ENCODE data around the gene NBEA. TPM values are rescaled to one million over a fixed set of nuclear protein-coding genes. Genes with fewer than 3 reads are reported as not detected.

NBEA gene
- total RNA-seq, 1 experiment from 2014 or later, result 0.51 TPM

GRCh38 chr13:35293579-35294226 is 351.6 kb downstream of the NBEA start:
- no peak for DNase-seq (ENCODE audit: low read depth)
- in situ Hi-C loops (cut with HindIII; ENCODE audit: low pct_unique_long_range_greater_than_20kb, low sequenced_read_pairs), result no loop called here

GRCh38 chr13:35309706-35310105 is 367.6 kb downstream of the NBEA start:
- DNase-seq (ENCODE audit: low read depth), result no peak
- in situ Hi-C loops (cut with HindIII; ENCODE audit: low pct_unique_long_range_greater_than_20kb, low sequenced_read_pairs), result no loop called here

GRCh38 chr13:35332134-35332533 is 390.1 kb downstream of the NBEA start:
- DNase-seq (ENCODE audit: low read depth), result no peak
- in situ Hi-C loops (cut with HindIII; ENCODE audit: low pct_unique_long_range_greater_than_20kb, low sequenced_read_pairs), result no loop called here

GRCh38 chr13:35333157-35333556 is 391.1 kb downstream of the NBEA start:
- in situ Hi-C loops (cut with HindIII; ENCODE audit: low pct_unique_long_range_greater_than_20kb, low sequenced_read_pairs), result no loop called here

GRCh38 chr13:35342440-35342839 is 400.4 kb downstream of the NBEA start:
- DNase-seq (ENCODE audit: low read depth), result no peak
- in situ Hi-C loops (cut with HindIII; ENCODE audit: low pct_unique_long_range_greater_than_20kb, low sequenced_read_pairs), result no loop called here

More at GRCh38 chr13:35333157-35333556, 391.1 kb downstream of the NBEA start:
- DNase-seq (ENCODE audit: low read depth), result no peak

GRCh38 chr13:35343417-35343816 is 401.3 kb downstream of the NBEA start:
- in situ Hi-C loops (cut with HindIII; ENCODE audit: low pct_unique_long_range_greater_than_20kb, low sequenced_read_pairs), result no loop called here
- DNase-seq (ENCODE audit: low read depth), result no peak

GRCh38 chr13:35345992-35346391 is 403.9 kb downstream of the NBEA start:
- no peak for DNase-seq (ENCODE audit: low read depth)
- in situ Hi-C loops (cut with HindIII; ENCODE audit: low pct_unique_long_range_greater_than_20kb, low sequenced_read_pairs), result no loop called here

GRCh38 chr13:35346494-35346893 is 404.4 kb downstream of the NBEA start:
- in situ Hi-C loops (cut with HindIII; ENCODE audit: low pct_unique_long_range_greater_than_20kb, low sequenced_read_pairs), result no loop called here
- DNase-seq (ENCODE audit: low read depth), result no peak

- in situ Hi-C loops (cut with HindIII; ENCODE audit: low pct_unique_long_range_greater_than_20kb, low sequenced_read_pairs), result no loop called here
- no peak for DNase-seq (ENCODE audit: low read depth)
Observed at GRCh38 chr13:35347679-35348205, 405.7 kb downstream of the NBEA start.

- DNase-seq (ENCODE audit: low read depth), result no peak
- in situ Hi-C loops (cut with HindIII; ENCODE audit: low pct_unique_long_range_greater_than_20kb, low sequenced_read_pairs), result no loop called here
Observed at GRCh38 chr13:35349052-35349451, 407.0 kb downstream of the NBEA start.

GRCh38 chr13:35349673-35350278 is 407.7 kb downstream of the NBEA start:
- DNase-seq (ENCODE audit: low read depth), result peak; percentile 22

GRCh38 chr13:35354285-35354684 is 412.2 kb downstream of the NBEA start:
- in situ Hi-C loops (cut with HindIII; ENCODE audit: low pct_unique_long_range_greater_than_20kb, low sequenced_read_pairs), result no loop called here
- DNase-seq (ENCODE audit: low read depth), result no peak

More at GRCh38 chr13:35349673-35350278, 407.7 kb downstream of the NBEA start:
- in situ Hi-C loops (cut with HindIII; ENCODE audit: low pct_unique_long_range_greater_than_20kb, low sequenced_read_pairs), result no loop called here

- in situ Hi-C loops (cut with HindIII; ENCODE audit: low pct_unique_long_range_greater_than_20kb, low sequenced_read_pairs), result no loop called here
- DNase-seq (ENCODE audit: low read depth), result no peak
Observed at GRCh38 chr13:35354882-35355281, 412.8 kb downstream of the NBEA start.

- in situ Hi-C loops (cut with HindIII; ENCODE audit: low pct_unique_long_range_greater_than_20kb, low sequenced_read_pairs), result no loop called here
- no peak for DNase-seq (ENCODE audit: low read depth)
Observed at GRCh38 chr13:35356572-35356971, 414.5 kb downstream of the NBEA start.

GRCh38 chr13:35365883-35366282 is 423.8 kb downstream of the NBEA start:
- in situ Hi-C loops (cut with HindIII; ENCODE audit: low pct_unique_long_range_greater_than_20kb, low sequenced_read_pairs), result no loop called here
- DNase-seq (ENCODE audit: low read depth), result no peak

- in situ Hi-C loops (cut with HindIII; ENCODE audit: low pct_unique_long_range_greater_than_20kb, low sequenced_read_pairs), result no loop called here
- no peak for DNase-seq (ENCODE audit: low read depth)
Observed at GRCh38 chr13:35367586-35367985, 425.5 kb downstream of the NBEA start.

GRCh38 chr13:35378939-35379338 is 436.9 kb downstream of the NBEA start:
- in situ Hi-C loops (cut with HindIII; ENCODE audit: low pct_unique_long_range_greater_than_20kb, low sequenced_read_pairs), result no loop called here

GRCh38 chr13:35379663-35380062 is 437.6 kb downstream of the NBEA start:
- in situ Hi-C loops (cut with HindIII; ENCODE audit: low pct_unique_long_range_greater_than_20kb, low sequenced_read_pairs), result no loop called here
- DNase-seq (ENCODE audit: low read depth), result no peak

More at GRCh38 chr13:35378939-35379338, 436.9 kb downstream of the NBEA start:
- DNase-seq (ENCODE audit: low read depth), result no peak

- no peak for DNase-seq (ENCODE audit: low read depth)
- in situ Hi-C loops (cut with HindIII; ENCODE audit: low pct_unique_long_range_greater_than_20kb, low sequenced_read_pairs), result no loop called here
Observed at GRCh38 chr13:35387682-35388250, 445.7 kb downstream of the NBEA start.

Measured in Caki2 (cell line).